ENCODE results near the gene PFKFB2.

The PFKFB2 gene

DNA sequence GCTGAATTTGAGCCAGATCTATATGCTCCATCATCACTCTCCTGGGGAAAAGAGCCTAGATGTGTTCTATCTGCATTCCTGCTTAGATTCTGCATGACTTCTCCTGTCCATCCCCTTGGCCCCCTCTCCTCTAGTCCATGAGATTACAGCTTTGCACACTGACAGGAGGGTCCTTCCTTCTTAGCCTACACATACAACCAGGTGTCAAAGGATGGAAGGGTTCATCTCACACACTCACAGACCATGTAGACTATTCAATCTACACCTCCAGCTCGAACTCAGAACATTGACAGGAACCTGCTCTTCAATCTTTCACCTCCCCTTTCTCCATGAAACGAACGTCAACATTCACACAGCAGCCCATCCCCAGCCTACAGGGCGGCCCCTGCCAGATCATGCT, 34.4 kb upstream of the PFKFB2 start:
- no peak for DNase-seq (ENCODE audit: extremely low read depth, low read depth)
- TF ChIP-seq, protein P1, sequence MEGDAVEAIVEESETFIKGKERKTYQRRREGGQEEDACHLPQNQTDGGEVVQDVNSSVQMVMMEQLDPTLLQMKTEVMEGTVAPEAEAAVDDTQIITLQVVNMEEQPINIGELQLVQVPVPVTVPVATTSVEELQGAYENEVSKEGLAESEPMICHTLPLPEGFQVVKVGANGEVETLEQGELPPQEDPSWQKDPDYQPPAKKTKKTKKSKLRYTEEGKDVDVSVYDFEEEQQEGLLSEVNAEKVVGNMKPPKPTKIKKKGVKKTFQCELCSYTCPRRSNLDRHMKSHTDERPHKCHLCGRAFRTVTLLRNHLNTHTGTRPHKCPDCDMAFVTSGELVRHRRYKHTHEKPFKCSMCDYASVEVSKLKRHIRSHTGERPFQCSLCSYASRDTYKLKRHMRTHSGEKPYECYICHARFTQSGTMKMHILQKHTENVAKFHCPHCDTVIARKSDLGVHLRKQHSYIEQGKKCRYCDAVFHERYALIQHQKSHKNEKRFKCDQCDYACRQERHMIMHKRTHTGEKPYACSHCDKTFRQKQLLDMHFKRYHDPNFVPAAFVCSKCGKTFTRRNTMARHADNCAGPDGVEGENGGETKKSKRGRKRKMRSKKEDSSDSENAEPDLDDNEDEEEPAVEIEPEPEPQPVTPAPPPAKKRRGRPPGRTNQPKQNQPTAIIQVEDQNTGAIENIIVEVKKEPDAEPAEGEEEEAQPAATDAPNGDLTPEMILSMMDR (IDR thresholded peaks at IDR 0.05; ENCODE audit: low read depth, low read length, missing control alignments), result no peak
- H3K4me3 ChIP-seq (replicated peaks; ENCODE audit: low read depth, low read length), result no peak overlapping the region

DNA sequence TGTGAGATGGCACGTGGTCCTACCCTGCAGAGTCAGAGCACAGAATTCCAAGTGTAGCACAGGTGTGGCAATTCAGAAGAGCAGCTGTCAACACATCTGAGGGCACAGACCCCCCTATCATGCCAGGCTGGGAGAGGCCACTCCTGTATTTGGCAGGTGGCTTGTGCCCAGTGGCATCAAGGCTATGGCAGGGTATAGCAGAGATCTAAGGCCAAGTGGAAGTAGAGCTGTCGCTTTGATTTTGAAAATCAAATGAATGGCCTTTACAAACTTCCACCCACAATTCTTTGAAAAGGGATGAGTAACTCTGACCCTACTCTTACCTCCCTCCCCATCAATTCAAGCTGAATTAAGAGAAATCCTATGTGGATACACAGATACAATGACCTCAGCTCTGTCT, 33.9 kb upstream of the PFKFB2 start:
- no peak overlapping the region for H3K4me3 ChIP-seq (replicated peaks; ENCODE audit: low read depth, low read length)
- TF ChIP-seq, protein P1 (IDR thresholded peaks at IDR 0.05; ENCODE audit: low read depth, low read length, missing control alignments), result no peak
- no peak for DNase-seq (ENCODE audit: extremely low read depth, low read depth)

DNA sequence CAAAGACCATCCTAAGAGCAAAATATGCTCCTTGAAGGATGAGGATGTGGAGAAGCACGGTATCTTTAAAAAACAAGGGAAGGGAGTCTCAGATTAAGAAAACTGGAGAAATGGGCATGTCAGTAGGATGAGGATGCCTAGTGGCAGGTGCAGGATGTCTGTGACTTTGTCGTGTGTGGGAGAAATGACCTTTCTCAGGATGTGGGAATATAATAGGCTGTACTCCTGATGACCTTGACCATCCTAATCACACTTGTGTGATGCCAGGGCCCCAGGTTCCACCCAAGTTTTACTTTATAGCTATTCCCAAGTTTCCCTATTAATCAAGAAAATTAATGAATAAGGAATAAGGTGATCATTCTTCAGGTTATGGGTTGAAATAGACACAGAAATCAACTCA, 33.4 kb upstream of the PFKFB2 start:
- DNase-seq (ENCODE audit: extremely low read depth, low read depth), result no peak
- TF ChIP-seq, protein P1 (IDR thresholded peaks at IDR 0.05; ENCODE audit: low read depth, low read length, missing control alignments), result no peak
- no peak overlapping the region for H3K4me3 ChIP-seq (replicated peaks; ENCODE audit: low read depth, low read length)

DNA sequence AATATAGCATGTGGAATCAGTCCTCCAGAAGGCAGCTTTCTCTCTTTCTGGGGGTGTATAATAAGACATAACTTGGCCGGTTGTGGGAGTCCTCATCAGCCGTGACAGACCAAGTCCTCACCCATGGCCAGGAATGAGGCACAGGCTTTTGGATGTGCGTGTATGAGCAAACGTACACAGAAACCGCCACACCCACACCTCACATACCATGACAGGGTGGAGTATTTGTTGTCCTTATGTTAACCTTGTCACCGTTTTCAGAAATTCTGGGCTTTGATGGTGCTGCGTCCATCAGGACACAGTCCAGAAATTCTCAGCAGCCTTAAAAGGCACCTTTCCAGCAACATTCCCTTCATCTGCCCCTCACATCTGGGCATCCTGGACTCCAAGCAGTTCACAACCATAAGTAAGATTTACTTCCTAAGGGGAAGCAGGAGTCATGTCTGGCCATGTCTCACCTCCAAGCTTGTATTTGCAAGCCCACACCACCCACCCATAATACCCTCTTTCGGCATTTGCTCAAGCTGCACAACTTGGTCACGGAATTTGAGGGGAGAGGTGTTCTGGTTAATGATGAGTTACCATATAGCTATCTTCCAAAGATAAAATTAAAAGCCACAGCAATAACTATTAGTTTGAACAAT, 32.9 kb upstream of the PFKFB2 start:
- DNase-seq (ENCODE audit: extremely low read depth, low read depth), result no peak
- TF ChIP-seq, protein P1 (IDR thresholded peaks at IDR 0.05; ENCODE audit: low read depth, low read length, missing control alignments), result no peak
- no peak overlapping the region for H3K4me3 ChIP-seq (replicated peaks; ENCODE audit: low read depth, low read length)

DNA sequence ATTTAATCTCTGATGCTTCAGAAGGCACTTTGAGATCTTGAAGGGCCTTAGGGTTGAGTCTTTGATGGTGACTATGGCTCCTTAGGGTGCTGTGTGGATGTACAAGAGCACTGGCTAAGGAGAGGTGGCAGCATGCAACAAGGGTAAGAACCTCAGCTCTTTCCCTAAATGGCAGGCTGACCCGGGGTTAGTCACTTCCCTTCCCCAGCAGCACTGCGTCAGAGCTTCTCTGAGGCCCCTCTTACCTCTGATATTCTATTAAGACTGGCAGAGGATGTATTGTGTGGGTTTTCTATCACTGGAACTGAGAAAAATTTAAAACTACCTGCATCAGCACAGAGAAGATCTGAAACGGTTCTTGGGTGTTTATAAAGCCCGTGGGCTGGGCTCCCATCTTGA, 32.4 kb upstream of the PFKFB2 start:
- no peak for DNase-seq (ENCODE audit: extremely low read depth, low read depth)

DNA sequence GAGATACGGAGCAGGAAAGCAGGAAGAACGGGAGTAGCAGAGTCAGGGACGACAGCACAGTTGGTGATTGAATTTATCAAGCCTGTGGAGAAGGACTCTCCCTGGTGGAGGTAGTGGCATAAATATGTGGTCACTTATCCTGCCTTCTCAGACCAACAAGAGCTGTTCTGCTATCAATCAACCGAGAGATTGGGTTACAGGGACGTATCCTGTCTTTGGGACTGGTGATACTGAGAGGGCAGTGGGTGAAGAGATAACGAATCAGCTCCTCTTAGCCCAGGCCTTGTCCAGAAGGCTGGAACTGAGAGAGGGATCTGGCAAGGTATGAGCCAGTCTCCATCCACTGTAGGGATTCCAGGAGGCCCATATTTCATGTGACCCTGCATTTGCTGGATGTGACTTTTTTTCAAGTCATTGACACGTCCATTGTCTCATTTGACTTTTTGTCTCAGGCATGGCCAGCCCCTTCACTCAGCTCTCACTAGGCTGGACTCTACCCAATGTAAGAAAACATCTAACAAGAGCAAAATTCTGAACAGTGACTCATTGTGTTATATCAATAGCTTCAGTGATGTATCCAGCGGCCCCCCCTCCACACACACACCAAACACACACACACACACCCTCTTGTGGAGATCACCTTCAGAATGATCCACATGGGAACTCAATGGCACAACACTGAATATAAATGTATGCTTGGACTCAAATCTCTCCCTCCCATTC, 31.8 kb upstream of the PFKFB2 start:
- DNase-seq (ENCODE audit: extremely low read depth, low read depth), result no peak

More for the DNA sequence above, 32.4 kb upstream of the PFKFB2 start:
- TF ChIP-seq, protein P1 (IDR thresholded peaks at IDR 0.05; ENCODE audit: low read depth, low read length, missing control alignments), result no peak
- H3K4me3 ChIP-seq (replicated peaks; ENCODE audit: low read depth, low read length), result no peak overlapping the region

More for the DNA sequence above, 31.8 kb upstream of the PFKFB2 start:
- TF ChIP-seq, protein P1 (IDR thresholded peaks at IDR 0.05; ENCODE audit: low read depth, low read length, missing control alignments), result no peak
- no peak overlapping the region for H3K4me3 ChIP-seq (replicated peaks; ENCODE audit: low read depth, low read length)

Data from HFF-Myc (cell line).